ENCODE data around the gene POLRMT.

DNA sequence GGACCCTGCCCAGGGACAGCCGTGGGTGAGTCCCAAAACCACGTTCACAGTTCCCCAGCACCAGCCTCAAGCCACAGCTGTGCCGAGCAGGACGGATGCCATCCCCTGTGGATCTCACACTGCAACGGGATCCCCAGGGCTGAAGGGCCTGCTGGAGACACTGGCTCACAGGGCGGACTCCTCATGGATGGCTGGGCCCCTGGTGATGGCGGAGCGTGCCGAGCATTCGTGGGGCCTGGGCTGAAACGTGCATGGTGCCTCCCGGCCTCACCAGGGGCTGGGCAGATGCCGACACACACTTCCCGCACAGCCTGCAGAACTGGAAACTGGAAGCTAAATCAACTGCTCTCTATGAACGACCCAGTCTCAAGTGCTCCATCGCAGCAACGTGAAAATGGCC, 20.1 kb upstream of the POLRMT start:
- TF ChIP-seq, protein P1, sequence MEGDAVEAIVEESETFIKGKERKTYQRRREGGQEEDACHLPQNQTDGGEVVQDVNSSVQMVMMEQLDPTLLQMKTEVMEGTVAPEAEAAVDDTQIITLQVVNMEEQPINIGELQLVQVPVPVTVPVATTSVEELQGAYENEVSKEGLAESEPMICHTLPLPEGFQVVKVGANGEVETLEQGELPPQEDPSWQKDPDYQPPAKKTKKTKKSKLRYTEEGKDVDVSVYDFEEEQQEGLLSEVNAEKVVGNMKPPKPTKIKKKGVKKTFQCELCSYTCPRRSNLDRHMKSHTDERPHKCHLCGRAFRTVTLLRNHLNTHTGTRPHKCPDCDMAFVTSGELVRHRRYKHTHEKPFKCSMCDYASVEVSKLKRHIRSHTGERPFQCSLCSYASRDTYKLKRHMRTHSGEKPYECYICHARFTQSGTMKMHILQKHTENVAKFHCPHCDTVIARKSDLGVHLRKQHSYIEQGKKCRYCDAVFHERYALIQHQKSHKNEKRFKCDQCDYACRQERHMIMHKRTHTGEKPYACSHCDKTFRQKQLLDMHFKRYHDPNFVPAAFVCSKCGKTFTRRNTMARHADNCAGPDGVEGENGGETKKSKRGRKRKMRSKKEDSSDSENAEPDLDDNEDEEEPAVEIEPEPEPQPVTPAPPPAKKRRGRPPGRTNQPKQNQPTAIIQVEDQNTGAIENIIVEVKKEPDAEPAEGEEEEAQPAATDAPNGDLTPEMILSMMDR (IDR thresholded peaks at IDR 0.05 in 4 of 5, conservative IDR thresholded peaks at IDR 0.05 in 1 of 5) = no peak
- TF ChIP-seq POLR2A (IDR thresholded peaks at IDR 0.05) = no peak
